Endometrial microvascular endothelial cells (primary cell): ENCODE data around the gene SLC4A2. TPM values are rescaled to one million over a fixed set of nuclear protein-coding genes. Genes with fewer than 3 reads are reported as not detected.

ENCODE experiments used
- in situ Hi-C: cut with HindIII; loops from 2 replicates; pipeline ENCODE4 v1.10.0; 2017; ENCODE audit warnings: low sequenced_read_pairs, low pct_unique_long_range_greater_than_20kb; ENCODE audit errors: inconsistent ontology term
- total RNA-seq: library from RNA; depleted of rRNA; stranded (reverse); fragments of >200 nt; gene quantifications from one replicate; pipeline ENCODE4 v1.2.3, GENCODE V29; 2015; ENCODE audit errors: inconsistent ontology term

SLC4A2 gene
- total RNA-seq, 1 donor from 2014 or later: 212 TPM

DNA sequence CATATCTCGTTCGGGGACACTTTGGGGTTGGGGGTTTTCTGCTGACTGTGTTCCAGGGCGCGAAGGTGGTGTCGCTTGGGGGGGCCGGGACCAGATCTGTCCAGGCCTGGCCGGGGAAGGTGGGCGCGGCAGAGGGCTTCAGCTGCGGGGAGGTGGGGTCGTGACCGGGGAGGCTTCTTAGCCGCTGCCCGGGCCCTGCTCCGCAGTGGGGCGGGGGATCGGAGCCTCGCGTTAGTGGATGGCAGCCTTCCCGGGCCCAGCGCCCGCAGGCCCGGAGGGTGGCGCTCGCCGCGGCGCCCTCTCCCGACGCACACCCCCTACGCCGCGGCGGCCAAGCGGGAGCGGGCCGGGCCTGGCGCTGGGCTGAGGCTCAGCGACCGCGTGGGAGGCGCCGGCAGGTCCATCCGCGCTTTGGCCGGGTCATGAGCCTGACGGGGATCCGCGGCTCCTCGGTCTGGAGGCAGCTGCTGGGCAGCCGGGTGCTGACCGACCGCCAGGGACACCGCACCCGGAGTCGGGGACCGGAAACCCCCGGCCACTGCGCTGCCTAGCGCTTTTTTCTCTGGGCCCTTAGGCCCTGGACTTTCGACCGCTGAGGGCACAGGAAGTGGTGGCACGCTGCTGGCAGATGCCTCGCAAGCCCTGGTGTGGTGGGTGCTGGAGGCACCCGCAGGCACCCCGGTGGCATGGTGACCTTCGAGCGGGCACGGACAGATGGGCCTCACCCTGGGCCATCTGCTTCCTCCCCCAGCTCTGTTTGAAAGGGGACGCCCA is 28.0 kb downstream of the SLC4A2 start:
- in situ Hi-C loops: loop anchor here (10.0 kb wide), 1 partner anchor 77 kb away; the partner anchor contains the start of gene GBX1

DNA sequence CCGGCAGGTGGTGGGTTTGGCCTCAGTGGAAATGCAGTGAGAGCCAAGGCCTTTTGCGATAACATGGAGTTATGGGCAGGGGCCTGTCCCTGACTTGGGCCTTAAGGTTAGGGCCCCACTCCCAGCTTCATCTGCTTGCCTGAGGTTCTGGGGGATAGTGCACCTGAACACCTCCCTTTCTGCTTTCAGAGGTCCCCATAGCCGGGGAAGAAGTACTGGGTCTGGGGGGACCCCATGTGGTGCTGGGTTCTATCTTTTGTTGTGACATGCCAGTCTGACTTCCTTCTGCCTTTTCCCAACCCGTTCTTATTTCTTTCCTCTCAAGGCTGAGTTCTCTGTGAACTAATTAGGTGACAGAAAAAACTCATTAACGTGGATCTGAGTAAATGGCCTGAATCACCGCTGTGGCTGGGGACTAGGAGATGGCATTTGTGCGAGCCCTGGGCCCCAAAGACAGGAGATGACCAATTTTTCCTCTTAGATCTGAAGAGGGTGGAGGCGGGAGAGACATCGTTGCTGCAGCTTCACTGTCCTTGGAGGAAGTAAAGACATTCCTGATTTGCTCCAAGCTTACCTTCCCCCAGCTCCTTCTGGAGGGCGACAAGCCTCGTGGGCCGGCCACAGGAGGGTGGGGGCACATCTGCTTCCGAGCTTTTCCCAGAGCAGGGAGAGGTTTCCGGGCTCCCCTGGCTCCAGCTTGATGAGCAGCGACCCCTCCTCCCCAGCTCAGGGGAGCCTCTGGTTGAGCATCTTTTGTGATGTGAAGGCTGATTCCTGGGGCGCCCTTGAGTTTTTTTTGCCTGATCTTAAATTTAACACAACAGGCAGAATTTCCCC is 28.8 kb downstream of the SLC4A2 start:
- in situ Hi-C loops: loop anchor here (10.0 kb wide), 1 partner anchor 77 kb away; the partner anchor contains the start of gene GBX1

DNA sequence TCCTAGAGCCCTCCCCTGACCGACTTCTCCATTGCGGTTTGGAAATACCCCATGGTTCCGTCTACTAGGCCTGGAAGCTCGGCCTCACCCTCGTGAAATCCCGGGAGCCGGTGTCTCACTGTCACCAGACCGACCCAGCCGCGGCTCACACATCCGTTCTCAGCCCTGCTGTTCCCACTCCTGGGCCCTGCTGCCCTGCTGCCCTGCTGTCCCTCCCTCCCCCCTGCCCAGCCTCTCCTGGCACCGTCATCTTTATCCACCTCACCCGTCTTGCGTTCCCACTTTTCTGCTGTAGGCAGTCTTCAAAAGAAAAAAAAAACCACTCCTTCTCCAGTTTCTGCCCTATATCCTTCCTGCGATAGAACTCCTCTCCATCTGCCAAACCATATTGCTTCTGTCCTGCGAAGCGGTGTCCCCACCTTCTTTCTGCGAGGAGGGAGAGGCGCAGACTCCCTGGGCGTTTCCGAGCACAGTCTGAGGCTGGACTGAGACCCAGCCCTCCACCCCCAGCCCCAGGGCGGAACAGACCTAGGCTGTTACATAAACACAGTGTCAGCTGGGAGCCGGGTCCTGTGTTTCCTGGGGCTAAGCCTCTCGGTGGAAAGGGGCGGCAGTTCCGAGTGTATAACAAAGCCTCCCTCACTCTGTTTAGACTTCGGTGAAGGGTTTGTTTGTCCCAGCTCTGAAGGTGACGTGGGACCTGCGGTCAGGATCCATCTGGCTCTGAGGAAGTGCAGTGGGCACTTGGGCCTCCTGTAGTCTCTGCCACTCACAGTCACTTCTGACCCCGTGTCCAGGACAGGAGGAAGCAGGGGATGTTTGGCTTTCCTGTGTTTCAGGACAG is 29.7 kb downstream of the SLC4A2 start:
- in situ Hi-C loops: loop anchor here (10.0 kb wide), 1 partner anchor 76 kb away; the partner anchor contains the start of gene GBX1

DNA sequence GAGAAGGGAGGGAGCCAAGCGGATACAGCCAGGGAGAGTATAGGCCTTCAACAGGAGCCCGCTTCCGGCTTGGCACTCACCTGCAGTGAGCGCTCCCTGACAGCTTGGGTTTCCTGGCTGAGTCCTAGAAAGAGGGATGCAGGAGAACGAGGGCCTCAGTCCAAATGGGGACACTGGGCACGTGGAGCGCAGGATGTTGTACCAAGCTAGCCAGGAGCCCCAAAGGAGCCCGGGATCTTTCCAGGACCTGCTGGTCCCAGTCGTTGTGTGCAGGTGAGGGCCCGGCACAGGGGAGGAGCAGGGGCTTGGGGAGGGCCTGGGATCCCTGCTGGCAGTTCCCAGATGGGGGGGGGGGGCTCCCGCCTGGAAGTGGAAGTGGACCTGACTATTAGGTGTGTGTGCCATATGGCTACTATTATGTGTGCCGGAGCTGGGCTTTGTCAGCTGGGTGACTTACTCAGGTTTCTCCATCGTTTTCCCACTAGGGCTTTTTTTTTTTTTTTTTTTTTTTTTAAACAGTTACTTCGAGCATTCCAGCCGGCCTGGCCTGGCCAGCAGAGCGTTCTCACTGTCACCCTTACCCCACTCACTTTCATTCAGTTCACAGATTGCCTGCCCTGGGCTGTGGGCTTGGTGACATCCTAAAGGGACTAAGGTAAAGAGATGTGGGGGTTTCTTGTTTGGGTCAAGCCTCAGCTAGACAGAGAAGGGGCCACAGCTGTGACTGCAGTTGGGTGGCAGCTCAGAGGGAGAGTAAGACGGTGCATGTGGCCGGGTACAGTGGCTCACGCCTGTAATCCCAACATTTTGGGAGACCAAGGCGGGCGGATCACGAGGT is 30.7 kb downstream of the SLC4A2 start:
- in situ Hi-C loops: loop anchor here (10.0 kb wide), 1 partner anchor 75 kb away; the partner anchor contains the start of gene GBX1

DNA sequence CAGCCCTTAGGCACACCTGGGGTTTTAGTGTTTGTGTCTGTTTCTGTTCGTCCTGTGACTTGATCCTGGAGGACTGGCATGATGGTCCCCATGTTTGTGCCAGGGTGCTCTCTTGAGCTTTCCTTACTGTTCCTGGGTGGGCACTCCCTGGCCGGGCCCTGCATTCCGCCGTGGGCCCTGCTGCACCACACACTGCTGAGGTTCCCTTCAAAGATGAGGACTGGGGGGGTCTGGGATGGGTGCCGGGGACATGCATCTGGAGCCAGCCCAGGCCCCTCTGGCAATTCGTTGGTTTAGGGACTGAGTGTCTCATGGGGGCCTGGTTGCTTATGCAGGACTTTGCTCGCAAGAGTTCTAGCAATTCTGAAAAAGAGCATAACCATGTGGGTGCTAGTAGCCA is 31.6 kb downstream of the SLC4A2 start:
- in situ Hi-C loops: no loop called here

DNA sequence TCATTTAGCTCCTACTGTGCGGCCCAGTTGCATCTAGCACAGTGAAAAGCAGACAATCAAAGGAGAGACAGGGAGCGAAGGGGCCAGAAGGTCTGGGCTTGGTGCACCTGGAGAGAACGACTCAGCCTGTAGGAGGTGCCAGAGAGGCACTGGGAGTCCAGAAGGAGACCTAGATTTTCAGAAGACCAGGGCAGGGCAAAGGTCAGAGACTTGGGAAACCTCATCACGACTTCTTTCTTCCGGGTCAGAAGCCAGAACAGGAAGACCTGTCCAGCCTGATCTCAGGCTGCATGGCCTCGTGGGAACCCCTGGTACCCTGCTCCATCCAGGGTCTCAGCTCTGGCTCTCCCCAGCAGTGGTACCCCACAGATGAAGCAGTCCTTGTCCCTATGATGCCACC is 32.0 kb downstream of the SLC4A2 start:
- in situ Hi-C loops: no loop called here

DNA sequence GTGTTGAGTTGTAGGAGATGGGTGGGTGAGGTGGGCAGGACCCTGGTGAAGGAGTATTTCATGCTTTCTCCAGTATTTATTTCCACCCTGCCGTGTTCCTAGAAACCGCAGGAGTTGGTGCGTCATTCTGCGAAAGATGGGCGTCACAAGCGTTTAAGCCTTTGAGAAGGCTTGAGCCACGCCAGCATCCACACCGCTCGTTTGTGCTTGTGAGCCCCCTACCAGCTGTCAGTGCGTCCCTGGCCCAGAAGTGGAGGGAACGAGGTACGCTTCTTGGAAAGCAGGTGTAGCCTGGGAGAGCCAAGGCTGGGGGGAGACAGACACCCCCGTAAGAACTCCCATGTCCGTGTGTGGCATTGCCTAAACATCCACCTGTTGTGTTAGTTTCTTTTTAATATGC is 32.6 kb downstream of the SLC4A2 start:
- in situ Hi-C loops: no loop called here

DNA sequence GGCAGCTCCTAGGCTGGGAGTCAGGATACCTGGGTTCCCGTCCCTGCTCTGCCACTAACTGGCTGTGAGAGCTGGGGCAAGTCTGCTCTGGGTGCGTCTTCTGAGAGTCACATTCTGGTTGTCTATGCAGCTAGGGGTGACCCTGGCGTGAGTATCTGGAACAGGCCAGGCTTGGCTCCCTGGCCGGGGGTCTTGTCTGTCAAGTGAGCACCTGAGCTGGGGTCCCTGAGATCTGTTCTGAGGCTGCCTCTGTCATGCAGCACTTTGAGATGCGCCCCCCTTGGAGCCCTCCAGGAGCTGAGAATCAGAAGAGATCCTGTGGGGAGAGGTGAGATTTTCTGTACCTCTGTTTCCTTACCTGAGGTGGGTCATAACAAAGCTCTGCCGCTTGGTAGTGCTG is 34.4 kb downstream of the SLC4A2 start:
- in situ Hi-C loops: no loop called here

DNA sequence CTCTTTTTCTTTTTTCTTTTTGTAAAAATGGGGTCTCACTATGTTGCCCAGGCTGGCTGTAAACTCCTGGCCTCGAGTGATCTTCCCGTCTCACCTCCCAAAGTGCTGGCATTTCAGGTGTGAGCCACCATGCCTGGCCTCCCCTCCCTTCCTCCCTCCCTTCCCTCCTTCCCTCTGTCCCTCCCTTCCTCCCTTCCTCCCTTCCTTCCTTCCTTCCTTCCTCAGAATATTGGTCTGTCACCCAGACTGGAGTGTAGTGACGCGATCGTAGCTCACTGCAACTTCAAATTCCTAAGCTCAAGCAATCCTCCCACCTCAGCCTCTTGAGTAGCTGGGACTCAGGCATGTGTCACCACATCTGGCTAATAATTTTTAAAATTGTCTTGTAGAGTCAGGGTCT is 35.3 kb downstream of the SLC4A2 start:
- in situ Hi-C loops: no loop called here

DNA sequence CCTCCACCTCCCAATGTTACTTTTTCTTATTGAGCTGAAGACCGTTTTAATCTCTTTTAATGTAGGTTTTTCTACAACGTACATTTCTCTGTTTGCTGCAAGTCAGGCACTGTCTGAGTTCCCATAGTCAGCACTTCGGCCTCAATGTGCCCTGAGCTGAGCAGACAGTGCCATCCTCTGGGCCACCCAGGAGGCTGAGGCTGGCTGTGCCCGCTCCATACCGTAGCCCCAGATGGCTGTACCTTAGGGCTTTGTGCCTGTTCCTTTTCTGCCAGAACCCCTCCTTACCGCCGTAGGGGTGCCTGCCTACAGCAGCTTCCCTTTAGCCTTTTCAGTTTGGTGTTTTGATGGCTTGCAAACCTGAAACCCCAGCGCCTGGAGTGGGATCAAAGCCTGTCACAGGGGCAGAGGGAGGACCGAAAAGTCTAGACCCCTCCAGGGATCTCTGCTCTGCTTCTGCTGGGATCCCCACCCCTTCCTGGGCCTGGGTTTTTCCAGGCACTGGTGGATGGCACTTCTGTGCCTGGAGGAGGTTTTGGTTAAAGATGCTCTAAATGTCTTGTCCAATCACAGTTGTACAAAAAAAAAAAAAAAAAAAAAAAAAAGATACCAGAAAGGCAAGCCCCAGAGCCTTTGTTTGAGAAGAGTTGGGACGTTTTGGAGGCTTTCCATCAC is 35.9 kb downstream of the SLC4A2 start:
- in situ Hi-C loops: no loop called here

DNA sequence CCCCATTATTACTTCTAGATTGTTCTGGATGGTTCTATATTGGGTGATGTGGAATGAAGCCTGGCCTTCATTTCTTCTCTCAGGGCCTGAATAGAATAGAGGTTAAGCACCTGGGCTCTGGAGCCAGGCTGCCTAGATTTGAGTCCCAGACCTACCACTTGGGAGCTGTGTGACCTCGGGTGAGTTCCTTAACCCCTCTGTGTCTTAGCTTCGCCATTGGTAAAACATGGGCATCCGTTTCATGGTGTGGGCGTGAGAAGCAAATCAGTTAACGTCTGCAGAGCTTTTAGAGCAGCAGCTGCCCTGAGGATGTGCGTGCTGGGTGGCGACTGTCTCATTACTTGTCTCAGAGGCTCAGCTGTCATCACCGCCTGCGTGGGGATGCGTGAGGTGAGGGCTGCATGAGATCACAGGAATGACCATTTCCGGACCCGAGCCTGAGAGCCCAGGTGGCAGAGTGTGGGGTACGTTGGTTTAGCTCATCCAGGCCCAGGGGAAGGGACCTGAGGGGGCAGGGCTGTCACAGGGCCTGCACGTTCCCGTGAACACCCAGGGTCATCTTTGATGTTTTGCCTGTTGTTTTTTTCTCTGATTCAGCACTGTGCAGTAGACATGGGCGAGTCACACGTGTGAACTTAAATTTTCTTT is 36.6 kb downstream of the SLC4A2 start:
- in situ Hi-C loops: no loop called here

DNA sequence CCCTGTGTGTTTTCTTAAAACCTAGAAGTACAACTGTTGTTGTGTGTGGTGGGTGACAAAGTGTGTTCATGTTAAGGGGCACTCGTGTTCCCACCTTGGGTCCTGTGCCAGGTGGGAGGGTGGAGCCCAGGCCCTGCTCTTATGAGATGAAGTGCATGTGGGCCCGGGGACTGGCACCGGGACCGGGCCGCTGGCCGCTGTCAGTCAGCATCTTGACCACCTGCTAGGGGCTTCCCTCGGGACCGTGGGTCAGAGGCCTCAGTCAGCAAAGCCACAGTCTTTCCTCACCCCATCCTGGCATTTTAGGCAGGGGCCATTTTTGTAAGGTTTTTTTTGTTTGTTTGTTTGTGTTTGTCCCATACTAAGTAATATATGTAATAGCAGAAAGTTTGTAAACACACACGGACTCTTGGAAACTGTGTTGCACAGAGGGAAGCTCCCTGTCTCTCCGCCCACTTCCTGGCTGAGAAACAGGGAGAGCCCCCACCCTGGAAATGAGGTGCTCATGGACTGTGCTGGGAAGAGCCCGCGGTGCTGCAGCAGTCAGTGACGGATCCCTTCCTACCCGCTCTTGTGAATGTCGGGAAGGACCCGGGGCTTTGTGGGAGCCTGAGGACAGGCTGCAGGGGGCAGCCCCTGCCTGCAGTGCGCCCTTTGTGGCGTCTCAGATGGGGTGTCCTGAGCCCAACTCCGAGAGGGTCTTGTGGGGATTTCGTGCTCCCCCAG is 40.3 kb downstream of the SLC4A2 start:
- in situ Hi-C loops: no loop called here

DNA sequence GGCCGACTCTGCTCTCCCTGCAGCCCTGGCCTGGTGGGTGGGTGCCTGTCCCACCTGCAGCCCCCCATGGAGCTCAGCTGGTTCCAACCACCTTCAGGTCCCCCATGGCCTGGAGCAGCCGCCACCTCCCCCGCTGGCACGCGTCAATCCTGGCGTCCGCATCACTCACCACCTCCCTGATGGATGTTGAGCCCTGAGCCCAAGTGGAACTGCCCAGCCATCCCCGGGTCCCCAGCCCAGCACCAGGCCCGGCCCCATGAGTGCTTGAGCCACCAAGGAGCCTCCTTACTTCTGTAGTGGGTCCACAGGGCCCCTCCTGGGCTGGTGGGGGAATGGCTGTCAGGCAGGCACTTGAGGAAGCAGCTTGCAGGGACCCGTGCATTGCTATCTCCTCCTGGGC is 41.5 kb downstream of the SLC4A2 start:
- in situ Hi-C loops: no loop called here

DNA sequence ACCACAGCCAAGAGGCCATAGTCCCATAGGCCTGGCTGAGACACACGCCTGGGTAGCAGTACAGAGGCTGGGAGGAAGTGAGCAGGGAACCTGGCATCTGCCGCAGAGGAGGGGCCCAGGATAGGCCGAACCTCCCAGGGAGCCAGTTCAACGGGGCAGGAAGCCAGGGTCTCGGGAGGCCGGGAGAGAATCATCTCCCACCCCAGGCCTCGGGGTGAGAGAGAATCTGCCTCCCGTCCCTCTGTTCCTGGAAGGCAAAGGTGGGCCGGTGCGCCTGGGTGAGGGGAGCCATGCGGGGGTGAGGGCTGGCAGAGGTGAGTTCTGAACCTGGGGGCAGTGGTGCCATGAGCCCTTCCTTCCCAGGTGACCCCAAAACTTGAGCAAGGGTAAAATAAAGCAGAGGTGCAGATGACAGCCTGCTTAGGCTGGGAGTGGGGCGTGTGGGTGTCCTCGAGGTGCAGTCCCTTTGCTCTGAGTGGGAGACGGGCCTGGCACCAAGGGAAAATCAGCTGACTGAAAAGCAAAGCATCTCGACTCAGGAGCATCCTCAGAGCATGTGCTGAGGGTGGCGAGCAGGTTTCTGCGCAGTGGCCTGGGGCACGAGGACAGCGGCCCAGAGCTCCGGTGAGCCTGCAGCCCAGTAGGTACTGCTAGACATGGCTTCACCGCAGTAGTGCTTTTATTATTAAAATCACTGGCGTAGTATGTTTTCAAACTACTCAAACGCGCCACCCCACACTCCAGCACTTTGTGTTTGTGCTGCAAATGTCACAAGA is 42.4 kb downstream of the SLC4A2 start:
- in situ Hi-C loops: no loop called here

DNA sequence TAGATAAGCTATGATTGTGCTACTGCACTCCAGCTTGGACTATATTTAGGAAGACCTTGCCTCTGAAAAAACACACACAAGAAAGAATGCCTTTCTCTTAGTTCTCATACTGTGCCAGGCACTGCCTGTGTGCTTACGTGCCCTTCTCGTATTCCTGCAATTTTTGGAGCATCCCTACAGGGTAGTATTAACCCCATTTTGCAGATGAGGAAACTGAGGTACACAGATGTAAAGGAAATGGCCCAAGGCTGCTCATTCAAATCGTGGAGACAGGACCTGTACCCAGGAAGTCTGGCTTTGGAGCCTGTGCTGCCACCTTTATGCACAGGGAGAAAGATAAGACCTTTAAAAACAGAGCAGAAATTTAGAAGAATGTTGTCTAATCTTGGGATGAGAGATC is 43.6 kb downstream of the SLC4A2 start:
- in situ Hi-C loops: no loop called here

DNA sequence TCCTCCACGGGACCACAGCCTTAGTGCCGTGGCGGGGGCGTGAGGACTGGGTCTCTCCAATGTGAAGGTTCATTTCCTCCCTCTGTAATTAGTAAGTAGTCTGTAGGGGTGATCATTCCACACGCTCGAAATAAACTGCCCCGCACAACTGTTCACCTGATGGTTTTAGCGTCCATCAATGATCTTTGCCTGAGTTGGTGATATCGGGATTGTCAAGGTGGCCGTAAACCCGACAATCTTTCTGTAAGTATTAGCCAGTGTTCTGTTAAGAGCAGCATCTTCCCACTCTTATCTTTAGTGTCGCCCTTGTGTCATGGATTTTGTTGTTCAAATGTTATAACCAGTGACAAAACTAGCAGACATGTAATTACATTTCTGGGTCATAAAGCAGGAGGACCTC is 44.6 kb downstream of the SLC4A2 start:
- in situ Hi-C loops: no loop called here
